Nephron (organoid): ENCODE results near the gene LRP1.
A peak's percentile ranks its signal among the peaks of the same experiment; 100 is the strongest.

Experiments
- H3K27ac Mint-ChIP-seq, 3 experiments: 2 replicates each; pipeline ENCODE4 v1.8.0; 2020; ENCODE audit warnings: mixed read lengths in 3 of 3, mild to moderate bottlenecking in 2 of 3, moderate library complexity in 1 of 3
- H3K27me3 Mint-ChIP-seq: 2 replicates; pipeline ENCODE4 v1.8.0; 2021; ENCODE audit warnings: low read depth, mild to moderate bottlenecking, moderate library complexity, mixed read lengths
- H3K36me3 Mint-ChIP-seq: 2 replicates; pipeline ENCODE4 v1.8.0; 2020; ENCODE audit warnings: low read depth, mixed read lengths
- H3K4me1 Mint-ChIP-seq: 2 replicates; pipeline ENCODE4 v1.8.0; 2020; ENCODE audit warnings: mixed read lengths
- H3K4me3 Mint-ChIP-seq, 3 experiments: 2 replicates each; pipeline ENCODE4 v1.8.0; 2020; ENCODE audit warnings: mild to moderate bottlenecking in 3 of 3, mixed read lengths in 3 of 3, moderate library complexity in 2 of 3
- H3K9me3 Mint-ChIP-seq: 2 replicates; pipeline ENCODE4 v1.8.0; 2020; ENCODE audit warnings: mixed read lengths
- CTCF ChIP-seq, 3 experiments: fragments of 200-600 bp; sonication (generic); IDR thresholded peaks; one replicate each; pipeline ENCODE4 v1.5.0; 2021; ENCODE audit warnings: antibody characterized with exemption in 3 of 3; ENCODE audit not compliant: unreplicated experiment in 3 of 3

The LRP1 gene

DNA sequence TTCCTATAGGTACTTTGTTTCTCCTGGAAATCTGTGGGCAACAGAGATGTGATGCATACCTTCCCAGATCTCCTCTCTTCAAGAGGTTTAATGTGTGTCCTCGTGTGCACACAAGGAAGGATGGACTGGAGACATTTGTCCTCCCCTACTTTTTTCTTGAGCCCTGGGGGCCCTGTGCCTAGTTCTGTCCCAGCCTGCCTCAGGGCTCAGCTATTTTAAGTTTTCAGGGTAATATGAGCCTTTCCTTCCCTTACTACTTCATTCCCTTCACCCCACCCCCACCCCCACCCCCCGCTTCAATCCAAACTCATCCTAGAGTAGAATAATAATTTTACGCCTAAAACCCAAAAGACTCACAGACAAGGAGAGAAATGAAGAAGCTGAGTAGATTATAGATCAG is 122.3 kb downstream of the LRP1 start:
- no peaks in the 10 kb centered on the region for H3K27me3 Mint-ChIP-seq
- peaks cover 16% of the 10 kb centered on the region for H3K36me3 Mint-ChIP-seq
- H3K4me1 Mint-ChIP-seq: peaks cover 32% of the 10 kb centered on the region
- TF ChIP-seq CTCF (IDR thresholded peaks at IDR 0.05; ENCODE audit: unreplicated experiment in 3 of 3): no peak
- peak overlapping the region; percentile 84 to 93 (median 91) for H3K27ac Mint-ChIP-seq
- H3K9me3 Mint-ChIP-seq: no peaks in the 10 kb centered on the region
- peak overlapping the region; percentile 52 to 98 (median 83) for H3K4me3 Mint-ChIP-seq

- Mint-ChIP-seq H3K27ac (peak within 1 kb of the TSS; percentile 84 to 93 (median 91)), H3K36me3 (peaks cover 20% of the 10 kb centered on the region), H3K27me3 (no peaks in the 10 kb centered on the region), H3K4me1 (peaks cover 32% of the 10 kb centered on the region), H3K9me3 (no peaks in the 10 kb centered on the region), H3K4me3 (peak within 1 kb of the TSS; percentile 52 to 98 (median 83))
- TF ChIP-seq CTCF (IDR thresholded peaks at IDR 0.05; ENCODE audit: unreplicated experiment in 3 of 3): no peak
Observed at GRCh38 chr12:57250956-57251355, 122.7 kb downstream of the LRP1 start, which contains the start of gene STAC3. TSS of gene STAC3 (minus strand) at chr12:57251187. CDS start at chr12:57249636, 1,551 bp downstream.

DNA sequence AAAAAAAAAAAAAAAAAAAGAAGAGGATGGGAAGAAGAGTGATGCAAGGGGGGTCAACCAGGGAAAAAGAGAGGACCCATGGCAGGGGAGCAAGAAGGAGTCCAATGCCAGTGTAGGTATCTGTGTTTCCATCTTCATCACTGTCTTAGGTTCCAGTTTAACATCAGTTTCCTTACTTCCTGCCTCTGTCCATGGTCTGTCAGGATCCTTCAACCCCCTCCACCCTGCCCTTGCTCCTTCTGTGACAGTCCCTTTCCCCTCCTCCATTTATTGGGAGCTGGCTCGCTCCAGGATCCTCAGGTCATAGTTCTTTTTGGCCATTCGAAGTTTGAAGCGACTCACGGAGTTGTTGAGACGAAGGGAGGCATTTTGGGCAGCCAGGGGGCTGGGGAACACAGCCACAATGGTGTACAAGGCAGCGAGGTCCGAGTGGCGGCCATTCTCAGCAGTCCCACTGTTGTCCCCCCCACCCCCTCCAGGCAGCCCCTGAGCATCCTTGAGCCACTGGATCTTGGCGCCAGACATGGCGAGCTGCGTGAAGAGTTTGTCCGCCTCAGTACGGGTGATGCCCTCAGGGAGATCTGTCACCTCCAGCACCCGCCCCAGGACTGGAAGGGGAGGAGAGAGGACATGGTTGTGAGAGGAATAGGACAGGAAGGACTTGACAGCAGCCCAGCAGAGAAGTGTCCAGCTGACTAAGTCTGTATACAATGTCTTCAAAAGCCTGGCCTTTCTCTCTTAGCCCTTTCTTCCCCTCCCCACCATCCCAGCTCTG is 126.4 kb downstream of the LRP1 start:
- Mint-ChIP-seq H3K27me3 (no peaks in the 10 kb centered on the region), H3K4me1 (peaks cover 34% of the 10 kb centered on the region), H3K9me3 (no peaks in the 10 kb centered on the region), H3K4me3 (no peak overlapping the region), H3K36me3 (peaks cover 46% of the 10 kb centered on the region), H3K27ac (no peak overlapping the region)
- TF ChIP-seq CTCF (IDR thresholded peaks at IDR 0.05; ENCODE audit: unreplicated experiment in 3 of 3): no peak

DNA sequence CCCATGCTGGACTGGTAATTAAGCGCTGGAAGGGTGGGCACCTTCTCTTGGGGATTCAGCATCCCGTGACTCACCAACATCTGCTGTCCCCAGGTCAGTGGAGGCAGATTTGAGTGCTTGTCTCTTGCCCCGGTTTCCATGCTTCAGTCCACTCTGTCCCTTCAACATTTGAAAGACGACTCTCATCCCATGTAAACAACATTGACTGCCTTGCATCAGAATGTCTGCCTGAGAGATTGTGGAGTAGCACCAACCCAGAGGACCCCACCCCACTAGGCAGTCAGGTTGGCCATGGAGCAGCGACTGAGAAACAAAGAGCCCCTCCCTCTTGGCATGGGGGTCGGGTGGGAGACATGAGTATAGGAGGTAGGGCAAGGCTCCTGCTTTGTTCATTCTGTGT is 127.6 kb downstream of the LRP1 start:
- H3K36me3 Mint-ChIP-seq: peaks cover 54% of the 10 kb centered on the region

GRCh38 chr12:57258977-57259970 is 131.0 kb downstream of the LRP1 start:
- H3K4me1 Mint-ChIP-seq: peaks cover 58% of the 10 kb centered on the region
- no peaks in the 10 kb centered on the region for H3K9me3 Mint-ChIP-seq
- H3K27ac Mint-ChIP-seq: peak overlapping the region in 1 of 3 experiments; percentile 66

More for the DNA sequence above, 127.6 kb downstream of the LRP1 start:
- no peak for TF ChIP-seq CTCF (IDR thresholded peaks at IDR 0.05; ENCODE audit: unreplicated experiment in 3 of 3)
- no peaks in the 10 kb centered on the region for H3K9me3 Mint-ChIP-seq
- peaks cover 39% of the 10 kb centered on the region for H3K4me1 Mint-ChIP-seq
- H3K4me3 Mint-ChIP-seq: no peak overlapping the region
- H3K27me3 Mint-ChIP-seq: no peaks in the 10 kb centered on the region
- H3K27ac Mint-ChIP-seq: no peak overlapping the region

More at GRCh38 chr12:57258977-57259970, 131.0 kb downstream of the LRP1 start:
- TF ChIP-seq CTCF (IDR thresholded peaks at IDR 0.05; ENCODE audit: unreplicated experiment in 3 of 3): no peak
- H3K4me3 Mint-ChIP-seq: no peak overlapping the region
- H3K36me3 Mint-ChIP-seq: peaks cover 53% of the 10 kb centered on the region
- H3K27me3 Mint-ChIP-seq: no peaks in the 10 kb centered on the region
